Dedifferentiated amniotic fluid mesenchymal stem cell (primary cell): ENCODE data around the gene FAM163B.

Experiments used
- DNase-seq: peaks from one replicate; pipeline ENCODE4 v3.0.0-alpha.2; 2016; ENCODE audit errors: extremely low spot score

Gene FAM163B

DNA sequence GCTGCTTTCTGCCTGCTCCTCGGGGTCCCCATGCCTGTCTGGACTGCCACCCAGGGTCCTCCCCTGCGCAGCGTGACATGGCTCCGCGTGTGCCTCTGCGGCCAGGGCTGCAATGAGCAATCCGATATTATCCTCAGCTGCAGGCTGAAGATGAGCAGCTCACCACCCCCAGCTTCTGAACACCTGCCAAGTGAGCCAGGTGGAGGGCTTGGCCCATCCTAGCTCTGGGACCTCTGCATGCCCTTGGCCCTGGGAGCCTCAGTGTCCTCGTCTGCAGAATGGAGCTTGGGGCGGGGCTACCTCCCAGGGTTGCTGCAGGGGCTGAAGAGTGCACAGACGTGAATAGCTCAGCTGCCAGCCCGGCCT is 80.3 kb downstream of the FAM163B start:
- DNase-seq: no peak

GRCh38 chr9:133528001-133528875 is 81.0 kb downstream of the FAM163B start:
- DNase-seq: no peak

DNA sequence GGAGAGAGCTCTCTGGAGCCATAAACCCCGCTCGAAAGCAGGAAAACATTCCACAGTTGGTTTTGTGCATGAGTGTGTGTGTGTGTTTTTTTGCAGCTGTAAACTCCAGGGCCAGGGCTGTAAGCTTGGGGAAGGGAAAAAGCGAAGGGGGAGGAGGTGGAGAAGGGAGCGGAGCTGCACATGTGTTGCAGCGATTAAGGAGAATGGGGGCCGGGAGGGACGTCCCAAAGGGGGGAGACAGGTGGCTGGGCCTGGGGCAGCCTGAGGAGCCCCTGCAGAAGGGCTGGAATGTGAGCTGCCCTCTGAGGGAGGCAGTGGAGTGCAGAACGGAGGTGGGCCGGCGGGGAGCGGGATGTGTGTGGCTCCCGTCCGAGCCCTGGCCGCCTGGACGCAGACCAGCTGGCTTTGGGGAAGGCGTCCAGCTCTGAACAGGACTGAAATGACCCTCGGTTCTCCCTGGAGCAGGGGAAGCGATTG is 81.7 kb downstream of the FAM163B start:
- no peak for DNase-seq
